Measurements from ENCODE around the gene CCDC152.
"Not testable (repeated sequence)": the region's sequence is repeated elsewhere in the genome, so short reads cannot be mapped to it uniquely, and the experiment has no call there.

The CCDC152 gene, protein sequence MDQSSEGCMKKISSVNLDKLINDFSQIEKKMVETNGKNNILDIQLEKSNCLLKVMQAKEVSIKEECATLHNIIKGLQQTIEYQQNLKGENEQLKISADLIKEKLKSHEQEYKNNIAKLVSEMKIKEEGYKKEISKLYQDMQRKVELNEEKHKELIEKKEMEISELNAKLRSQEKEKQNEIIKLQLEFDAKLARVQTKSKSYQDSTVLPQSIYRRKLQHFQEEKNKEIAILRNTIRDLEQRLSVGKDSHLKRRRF

DNA sequence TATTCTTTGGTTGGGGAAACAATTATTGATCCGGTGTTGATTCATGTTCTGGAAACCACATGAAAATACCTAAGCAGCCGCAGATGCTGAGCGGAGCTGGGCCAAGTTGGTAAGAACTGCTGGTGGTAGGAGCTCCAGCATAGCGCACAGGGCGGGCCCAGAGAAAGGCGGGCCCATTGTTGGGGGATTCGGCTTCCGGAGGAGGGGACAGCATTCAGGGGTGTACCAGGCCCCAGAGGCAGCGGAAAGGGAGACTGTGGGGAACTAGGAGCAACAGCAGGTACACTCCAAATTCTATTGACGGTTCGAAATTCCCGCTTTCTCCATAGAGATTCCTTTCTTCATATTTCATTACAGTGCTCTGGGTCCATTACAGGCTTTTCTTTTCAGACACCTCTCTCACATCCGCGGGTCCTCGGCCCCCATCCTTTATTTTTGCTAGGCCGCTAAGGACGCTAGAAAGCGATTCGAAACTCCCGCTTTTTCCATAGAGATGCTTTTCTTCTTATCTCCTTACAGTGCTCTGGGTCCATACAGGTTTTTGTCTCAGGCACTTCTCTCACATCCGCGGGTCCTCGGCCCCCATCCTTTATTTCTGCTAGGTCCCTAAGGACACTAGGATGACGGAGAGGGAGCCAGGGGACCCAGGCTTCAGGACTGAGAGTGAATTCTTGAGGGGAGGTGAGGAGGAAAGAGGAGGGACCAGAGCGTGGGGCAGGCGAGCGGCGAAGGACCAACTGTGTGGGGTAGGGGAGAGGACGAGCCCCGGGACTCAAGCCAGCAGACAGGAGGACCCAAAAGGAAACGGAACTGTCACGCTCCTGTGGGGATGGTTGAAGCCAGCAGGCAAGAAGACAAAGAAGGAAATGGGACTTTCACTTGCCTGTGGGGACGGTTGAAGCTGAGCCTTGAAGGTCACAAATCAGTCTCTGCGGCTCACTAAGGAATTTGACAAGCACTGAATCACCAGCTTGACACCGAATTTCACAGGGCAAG, at the start of gene CCDC152:
Gene CCDC152, plus strand, starts transcription at position 213 of the 996 bp plus-strand sequence. CDS start 2,304 bp downstream, outside the sequence.
- peak; percentile 1 to 24 (median 8) for DNase-seq

DNA sequence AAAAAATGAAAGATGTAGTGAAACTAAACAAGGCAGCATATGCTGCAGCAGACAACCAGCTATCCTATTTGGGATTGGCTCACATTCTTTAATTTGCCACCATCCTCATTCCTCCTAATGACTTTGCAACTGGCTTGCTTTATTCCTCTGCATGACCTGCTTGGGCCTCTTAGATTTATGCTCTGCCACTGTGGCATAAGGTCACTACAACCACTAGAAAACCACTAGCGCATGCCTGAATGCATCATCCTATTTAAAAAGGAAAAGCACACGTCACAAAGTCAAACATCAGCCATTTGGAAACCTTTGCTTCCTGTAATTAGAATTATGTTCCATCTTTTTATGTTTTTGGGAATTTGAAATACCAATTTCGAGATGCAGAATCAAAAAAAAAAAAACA, 40.8 kb upstream of the CCDC152 start:
- DNase-seq, result no peak

DNA sequence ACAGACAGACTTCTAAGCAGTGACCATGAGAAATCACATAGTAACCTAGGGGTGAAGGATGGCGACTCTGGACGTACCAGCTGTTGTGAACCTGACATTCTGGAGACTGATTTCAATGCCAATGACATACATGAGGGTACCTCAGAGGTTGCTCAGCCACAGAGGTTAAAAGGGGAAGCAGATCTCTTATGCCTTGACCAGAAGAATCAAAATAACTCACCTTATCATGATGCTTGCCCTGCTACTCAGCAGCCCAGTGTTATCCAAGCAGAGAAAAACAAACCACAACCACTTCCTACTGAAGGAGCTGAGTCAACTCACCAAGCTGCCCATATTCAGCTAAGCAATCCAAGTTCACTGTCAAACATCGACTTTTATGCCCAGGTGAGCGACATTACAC, 38.0 kb upstream of the CCDC152 start:
- no peak for DNase-seq

DNA sequence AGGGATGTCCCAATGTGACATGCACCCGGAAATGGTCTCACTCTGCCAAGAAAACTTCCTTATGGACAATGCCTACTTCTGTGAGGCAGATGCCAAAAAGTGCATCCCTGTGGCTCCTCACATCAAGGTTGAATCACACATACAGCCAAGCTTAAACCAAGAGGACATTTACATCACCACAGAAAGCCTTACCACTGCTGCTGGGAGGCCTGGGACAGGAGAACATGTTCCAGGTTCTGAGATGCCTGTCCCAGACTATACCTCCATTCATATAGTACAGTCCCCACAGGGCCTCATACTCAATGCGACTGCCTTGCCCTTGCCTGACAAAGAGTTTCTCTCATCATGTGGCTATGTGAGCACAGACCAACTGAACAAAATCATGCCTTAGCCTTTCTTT, 37.6 kb upstream of the CCDC152 start:
- no peak for DNase-seq

DNA sequence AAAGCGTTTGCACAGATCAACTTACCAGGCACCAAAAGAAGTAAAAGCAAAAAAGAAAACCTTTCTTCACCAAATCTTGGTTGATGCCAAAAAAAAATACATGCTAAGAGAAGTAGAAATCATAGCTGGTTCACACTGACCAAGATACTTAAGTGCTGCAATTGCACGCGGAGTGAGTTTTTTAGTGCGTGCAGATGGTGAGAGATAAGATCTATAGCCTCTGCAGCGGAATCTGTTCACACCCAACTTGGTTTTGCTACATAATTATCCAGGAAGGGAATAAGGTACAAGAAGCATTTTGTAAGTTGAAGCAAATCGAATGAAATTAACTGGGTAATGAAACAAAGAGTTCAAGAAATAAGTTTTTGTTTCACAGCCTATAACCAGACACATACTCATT, 36.4 kb upstream of the CCDC152 start:
- DNase-seq, result no peak

DNA sequence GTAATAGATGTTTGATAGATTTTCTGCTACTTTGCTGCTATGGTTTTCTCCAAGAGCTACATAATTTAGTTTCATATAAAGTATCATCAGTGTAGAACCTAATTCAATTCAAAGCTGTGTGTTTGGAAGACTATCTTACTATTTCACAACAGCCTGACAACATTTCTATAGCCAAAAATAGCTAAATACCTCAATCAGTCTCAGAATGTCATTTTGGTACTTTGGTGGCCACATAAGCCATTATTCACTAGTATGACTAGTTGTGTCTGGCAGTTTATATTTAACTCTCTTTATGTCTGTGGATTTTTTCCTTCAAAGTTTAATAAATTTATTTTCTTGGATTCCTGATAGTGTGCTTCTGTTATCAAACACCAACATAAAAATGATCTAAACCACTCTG, 35.1 kb upstream of the CCDC152 start:
- no peak for DNase-seq

DNA sequence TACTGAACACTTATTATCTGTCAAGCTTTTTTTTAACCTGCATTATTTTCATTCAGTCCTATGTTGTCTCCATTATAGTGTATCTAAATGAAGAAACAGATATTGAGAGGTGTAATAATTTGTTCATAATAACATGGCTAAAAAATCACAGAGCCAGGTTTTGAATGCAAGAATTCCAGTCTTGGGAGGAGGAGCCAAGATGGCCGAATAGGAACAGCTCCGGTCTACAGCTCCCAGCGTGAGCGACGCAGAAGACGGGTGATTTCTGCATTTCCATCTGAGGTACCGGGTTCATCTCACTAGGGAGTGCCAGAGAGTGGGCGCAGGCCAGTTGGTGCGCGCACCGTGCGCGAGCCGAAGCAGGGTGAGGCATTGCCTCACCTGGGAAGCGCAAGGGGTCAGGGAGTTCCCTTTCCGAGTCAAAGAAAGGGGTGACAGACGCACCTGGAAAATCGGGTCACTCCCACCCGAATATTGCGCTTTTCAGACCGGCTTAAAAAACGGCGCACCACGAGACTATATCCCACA, 22.0 kb upstream of the CCDC152 start:
- not testable (repeated sequence) for DNase-seq

DNA sequence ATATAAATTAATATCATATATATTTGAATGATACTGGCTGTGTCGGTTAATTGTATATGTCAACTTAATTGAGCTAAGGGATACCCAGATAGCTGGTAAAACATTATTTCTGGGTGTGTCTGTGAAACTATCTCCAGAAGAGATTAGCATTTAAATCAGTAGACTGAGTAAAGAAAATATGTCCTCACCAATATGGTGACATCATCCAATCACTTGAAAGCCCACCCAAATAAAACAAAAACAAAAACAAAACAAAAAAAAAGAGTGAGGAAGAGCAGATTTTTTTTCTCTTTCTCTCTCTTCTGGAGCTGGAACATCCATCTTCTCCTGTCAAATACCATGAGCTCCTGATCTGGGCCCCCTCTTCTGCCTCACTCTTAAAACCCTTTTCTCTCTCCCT, 15.7 kb upstream of the CCDC152 start:
- DNase-seq, result no peak

DNA sequence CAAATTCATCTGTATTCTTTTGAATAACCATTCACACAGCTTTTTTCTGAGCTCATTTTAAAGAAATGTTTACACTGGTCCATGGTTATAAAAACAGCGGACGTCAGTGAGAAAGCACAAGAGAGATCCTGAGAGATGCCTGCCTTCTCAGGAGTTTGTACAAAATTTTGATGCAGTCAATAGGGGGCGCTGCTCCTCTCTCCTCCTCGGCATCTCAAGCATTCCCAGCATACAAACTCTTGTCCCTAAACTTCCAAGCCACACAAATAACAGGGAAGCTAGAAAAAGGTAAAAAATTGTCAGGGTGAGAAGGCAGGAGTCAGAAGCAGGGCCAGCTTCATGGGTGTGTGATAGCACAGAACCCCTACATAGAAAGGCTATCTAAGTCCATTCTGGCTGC, 11.2 kb upstream of the CCDC152 start:
- DNase-seq, result no peak

DNA sequence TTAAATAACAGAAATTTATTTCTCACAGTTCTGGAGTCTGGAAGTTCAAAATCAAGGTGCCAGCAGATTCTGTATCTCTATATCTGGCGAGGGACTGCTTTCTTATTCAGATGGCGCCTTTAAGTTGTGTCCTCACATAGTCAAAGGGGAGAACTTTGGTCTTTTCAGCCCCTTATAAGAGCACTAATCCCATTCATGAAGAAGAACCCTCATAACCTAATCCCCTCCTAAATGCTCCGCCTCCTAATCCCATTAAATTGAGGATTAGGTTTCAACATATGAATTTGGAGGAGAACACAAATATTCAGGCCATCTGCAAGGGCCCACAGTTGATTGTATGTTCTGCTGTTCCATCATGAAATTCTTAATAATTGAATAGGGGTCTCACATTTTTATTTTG, 10.8 kb upstream of the CCDC152 start:
- no peak for DNase-seq

DNA sequence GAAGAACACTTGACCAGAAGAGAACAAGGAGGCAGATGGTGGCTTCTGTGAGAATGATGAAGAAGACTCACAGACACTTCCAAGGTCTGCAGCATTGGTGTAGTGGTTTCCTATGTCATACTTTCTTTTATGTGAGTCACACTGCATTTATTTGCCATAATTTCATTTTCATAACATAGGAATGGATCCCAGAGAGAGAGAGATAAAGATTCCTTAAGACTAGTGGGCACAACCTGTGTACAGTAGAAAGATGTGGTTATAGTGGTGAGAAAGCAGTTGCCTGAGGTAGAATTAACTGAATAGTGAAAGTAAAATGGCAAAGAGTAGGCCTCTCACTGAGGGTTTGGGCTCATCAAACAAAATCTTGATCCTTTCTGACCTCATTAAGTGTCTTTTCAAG, 7.6 kb upstream of the CCDC152 start:
- DNase-seq, result no peak

DNA sequence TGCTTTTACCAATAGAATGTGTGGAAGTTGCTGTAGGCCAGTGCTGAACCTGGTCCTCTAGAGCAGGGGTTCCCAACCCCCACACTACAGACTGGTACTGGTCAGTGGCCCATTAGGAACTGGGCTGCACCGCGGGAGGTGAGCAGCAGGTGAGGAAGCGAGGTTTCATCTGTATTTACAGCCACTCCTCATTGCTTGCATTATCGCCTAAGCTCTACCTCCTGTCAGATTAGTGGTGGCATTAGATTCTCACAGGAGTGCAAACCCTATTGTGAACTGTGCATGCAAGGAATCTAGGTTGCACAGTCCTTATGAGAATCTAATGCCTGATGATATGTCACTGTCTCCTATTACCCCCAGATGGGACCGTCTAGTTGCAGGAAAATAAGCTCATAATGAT, 6.1 kb upstream of the CCDC152 start:
- DNase-seq, result no peak

DNA sequence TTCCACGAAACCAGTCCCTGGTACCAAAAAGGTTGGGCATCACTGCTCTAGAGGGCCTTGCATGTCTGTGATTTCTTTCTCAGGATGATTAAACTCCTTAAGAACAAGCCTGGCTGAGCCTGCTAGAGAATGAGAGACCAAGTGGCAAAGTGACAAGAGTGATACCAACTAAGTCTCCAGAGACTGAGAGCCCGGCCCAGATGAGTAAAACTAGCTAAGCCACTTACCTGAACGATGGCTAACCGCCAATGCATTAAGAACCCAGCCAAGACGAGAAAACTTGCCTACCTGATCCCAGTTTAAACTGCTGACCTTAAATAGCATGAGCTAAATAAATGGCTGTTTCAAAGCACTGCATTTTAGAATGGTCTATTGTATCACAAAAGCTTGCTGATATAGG, 5.6 kb upstream of the CCDC152 start:
- DNase-seq, result no peak

DNA sequence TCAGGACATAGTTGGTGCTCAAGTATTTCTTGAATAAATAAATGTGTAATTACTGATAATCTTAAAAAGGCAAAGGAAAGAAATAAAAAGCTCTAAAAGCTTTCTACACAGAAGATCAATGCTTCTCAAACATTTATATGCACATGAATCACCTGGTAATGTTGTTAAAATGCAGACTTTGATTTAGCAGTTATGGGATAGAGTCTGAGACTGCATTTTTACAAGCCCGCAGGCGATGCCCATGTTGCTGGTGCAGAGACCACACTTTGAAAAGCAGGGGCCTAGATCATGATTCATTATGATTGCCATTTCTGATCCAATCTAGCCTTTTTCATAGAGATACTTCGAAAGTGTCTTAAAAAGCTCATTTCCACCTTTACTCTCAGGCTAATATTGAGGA, 3.5 kb upstream of the CCDC152 start:
- no peak for DNase-seq

DNA sequence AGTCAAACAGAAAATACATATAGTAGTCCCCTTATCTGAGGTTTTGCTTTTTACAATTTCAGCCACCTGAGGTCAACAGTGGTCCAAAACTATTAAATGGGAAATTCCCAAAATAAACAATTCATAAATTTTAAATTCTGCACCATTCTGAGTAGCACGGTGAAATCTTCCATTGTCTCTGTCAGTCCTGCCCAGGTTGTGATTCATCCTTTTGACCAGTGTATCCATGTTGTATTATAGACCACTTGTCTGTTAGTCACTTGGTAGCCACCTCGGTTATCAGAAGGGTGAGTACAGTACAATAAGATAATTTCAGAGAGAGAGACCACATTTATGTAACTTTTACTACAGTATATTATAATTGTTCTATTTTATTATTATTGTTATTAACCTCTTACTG, 2.8 kb downstream of the CCDC152 start:
- DNase-seq, result no peak

DNA sequence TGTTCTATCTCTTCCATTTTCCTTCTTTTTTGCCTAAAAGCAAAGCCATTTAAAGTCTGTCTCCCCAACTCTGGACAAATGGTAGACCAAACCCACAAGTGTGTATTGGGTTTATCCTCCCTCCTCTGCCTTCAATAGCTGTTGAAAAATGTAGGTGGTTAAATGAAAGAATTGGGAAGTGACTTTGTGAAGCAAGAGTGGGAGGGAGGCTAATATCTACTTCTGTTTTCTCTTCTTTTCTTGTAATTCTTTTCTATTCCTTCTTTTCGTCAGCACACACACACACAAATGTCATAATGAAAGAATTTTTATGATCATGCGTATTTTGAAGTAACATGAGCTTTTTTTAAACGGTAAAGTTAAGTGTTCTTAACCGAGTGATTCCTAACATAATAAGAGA, 3.8 kb downstream of the CCDC152 start:
- no peak for DNase-seq

DNA sequence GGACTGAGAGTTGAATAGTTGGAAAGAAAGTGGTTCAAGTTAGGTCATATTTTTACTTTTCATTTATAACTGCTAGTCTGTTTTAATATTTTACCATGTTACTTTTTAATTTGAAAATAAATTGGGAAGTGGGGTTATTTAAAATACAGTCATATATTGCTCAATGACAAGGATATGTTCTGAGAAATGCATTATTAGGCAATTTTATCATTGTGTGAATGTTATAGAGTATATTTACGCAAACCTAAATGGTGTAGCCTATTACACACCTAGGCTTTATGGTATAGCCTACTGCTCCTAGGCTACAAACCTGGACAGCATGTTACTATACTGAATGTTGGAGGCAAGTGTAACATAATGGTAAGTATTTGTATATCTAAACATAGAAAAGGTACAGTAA, 5.2 kb downstream of the CCDC152 start:
- DNase-seq, result no peak

DNA sequence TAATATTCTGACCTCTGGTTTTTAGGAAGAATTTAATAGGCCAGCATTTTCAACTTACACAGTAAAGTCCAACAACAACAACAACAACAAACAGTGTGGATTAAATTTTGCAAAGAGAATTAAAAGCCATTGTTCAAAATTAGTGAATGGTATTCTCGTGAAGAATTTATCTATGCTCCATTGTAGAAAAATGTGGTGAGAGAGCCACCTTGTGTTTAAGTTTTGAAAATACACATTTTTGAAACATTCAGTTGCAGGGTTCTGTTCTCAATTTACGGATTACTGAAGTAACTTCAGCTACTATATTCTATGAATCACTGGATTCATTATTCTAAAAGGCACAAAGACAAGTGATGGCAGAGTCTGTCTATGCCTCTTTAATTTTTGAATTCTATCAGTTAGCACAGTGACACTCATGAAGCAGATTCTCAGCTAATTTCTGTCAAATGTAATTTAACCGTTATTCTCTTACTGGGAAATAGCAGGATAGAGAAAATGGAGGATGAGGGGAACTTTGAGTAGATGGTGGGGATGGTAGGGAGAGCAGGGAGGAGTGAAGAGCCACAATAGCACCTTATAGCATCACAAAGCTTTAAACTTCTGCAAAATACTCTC, 11.0 kb downstream of the CCDC152 start:
- DNase-seq, result no peak

DNA sequence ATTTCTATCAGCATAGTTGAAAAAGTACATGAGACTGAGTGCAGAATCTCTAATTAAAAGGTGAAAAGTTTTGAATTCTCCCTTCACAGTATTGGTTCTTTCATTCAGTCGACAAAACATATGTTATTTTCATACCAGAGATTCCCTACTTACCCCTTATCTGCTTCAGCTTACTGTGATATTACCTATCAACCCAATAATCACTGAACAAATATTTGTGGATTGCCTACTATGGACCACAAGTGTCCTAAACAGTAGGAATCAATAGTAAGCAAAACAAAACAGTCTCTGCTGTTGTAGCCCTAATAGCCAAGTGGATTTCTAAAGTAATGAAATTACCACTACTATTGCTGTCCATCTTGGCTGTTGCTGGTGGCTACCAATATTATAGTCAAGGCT, 11.5 kb downstream of the CCDC152 start:
- DNase-seq, result no peak

DNA sequence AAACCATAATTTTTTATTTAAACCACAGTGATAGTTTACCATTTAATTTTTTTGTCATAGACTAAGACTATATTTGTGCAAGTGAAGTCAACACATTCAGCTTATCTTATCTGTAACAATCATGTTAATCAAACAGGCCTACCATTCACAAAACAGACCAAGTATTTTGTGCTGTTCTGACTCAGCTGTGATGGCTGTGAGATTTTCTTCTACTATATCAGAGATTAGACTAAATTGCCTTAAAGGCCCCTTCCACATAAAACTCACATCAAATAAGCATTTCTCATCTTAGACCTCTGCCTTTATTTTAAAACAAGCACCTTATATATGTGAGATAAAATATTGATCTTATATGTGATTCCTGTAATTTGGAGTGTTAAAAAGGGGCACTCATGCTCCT, 13.4 kb downstream of the CCDC152 start:
- DNase-seq, result no peak

DNA sequence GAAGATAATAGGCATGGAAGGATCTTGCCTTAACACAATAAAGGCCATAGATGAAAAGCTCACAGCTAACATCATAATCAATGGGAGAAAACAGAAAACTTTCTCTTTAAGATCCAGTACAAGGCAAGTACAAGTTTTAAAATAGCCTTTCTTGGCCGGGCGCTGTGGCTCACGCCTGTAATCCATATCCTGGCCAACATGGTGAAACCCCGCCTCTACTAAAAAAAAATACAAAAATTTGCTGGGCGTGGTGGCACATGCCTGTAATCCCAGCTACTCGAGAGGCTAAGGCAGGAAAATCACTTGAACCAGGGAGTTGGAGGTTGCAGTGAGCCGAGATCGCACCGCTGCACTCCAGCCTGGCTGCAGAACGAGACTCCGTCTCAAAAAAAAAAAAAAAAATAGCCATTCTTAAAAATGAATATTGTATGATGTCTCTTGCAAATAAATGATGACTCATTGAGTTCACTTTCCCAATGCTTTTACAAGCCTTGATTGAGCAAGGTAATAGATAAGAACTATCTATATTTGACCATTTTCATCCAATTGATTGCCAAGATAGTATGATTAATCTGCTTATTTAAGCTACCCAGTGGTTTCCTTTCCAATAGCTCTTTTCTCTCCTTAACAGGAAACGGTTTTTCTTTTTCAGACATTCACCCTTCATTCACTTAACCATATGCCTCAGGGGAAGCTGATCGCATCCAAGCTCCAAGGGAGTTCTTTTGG, 15.8 kb downstream of the CCDC152 start:
- no peak for DNase-seq

DNA sequence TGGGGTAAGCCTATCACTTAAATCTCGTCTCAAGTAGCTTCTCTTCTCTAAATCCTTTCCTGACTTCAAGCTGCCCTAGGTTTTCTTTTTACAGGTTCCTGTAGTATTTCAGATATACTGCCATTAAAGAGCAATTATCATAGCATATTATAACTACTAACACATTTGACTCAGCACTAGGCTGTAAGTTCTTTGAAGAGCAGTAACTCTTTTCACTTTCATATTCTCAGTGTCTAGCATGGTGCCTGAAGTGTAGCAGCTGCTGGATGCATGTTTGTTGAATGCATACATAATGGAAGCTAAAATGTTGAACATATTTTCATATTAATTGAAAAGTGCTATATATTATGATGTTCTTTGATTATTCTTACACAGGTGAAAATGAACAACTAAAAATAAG, 22.5 kb downstream of the CCDC152 start:
- no peak for DNase-seq

DNA sequence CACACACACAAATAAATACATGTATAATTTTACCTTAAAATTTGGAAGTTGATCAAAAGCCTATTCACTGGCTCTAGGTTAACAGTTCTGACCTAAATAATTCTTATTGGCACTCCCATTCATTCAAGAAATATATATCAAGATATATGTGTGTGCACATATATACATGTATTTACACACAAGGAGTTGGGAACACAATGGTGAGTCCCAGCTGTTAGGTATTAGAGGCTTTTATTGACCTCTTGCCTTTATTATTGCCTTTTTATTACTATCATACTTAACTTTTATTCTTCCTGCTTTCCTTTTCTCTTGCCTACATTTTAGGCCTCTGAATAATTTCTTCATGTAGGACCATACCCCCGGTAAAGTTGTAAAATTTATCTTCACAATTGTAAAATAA, 25.0 kb downstream of the CCDC152 start:
- no peak for DNase-seq
